Neural cell (in vitro differentiated cells): ENCODE measurements around the gene NT5C2. TPM values are rescaled to one million over a fixed set of nuclear protein-coding genes. Genes with fewer than 3 reads are reported as not detected.

Experiments
- H2AFZ ChIP-seq: fragments of 200-600, 300-800 bp; sonication (generic), shearing (Covaris generic); 2 replicates; pipeline ENCODE4 v1.6.0; 2014; ENCODE audit warnings: low read depth, mild to moderate bottlenecking, antibody characterized with exemption, low read length, moderate library complexity
- H3F3A ChIP-seq: fragments of 200-600 bp; shearing (Covaris generic); 2 replicates; pipeline ENCODE4 v1.6.1; 2016; ENCODE audit warnings: mild to moderate bottlenecking, moderate library complexity, mixed read lengths, antibody characterized with exemption, low read length; ENCODE audit not compliant: insufficient read depth, poor library complexity, severe bottlenecking
- H3K27ac ChIP-seq: fragments of 200-600, 300-800 bp; sonication (generic), shearing (Covaris generic); 2 replicates; pipeline ENCODE4 v1.5.1; 2014; ENCODE audit warnings: mild to moderate bottlenecking, low read length, moderate library complexity
- H3K27me3 ChIP-seq: fragments of 300-800, 200-600 bp; sonication (generic), shearing (Covaris generic); 2 replicates; pipeline ENCODE4 v1.6.0; 2014; ENCODE audit warnings: mild to moderate bottlenecking, low read depth, low read length, moderate library complexity; ENCODE audit not compliant: insufficient read depth
- H3K36me3 ChIP-seq: fragments of 300-800, 200-600 bp; sonication (generic), shearing (Covaris generic); 2 replicates; pipeline ENCODE4 v1.5.1; 2014; ENCODE audit warnings: mild to moderate bottlenecking, antibody characterized with exemption, low read length, moderate library complexity; ENCODE audit not compliant: insufficient read depth
- H3K4me2 ChIP-seq: fragments of 300-800, 200-600 bp; sonication (generic), shearing (Covaris generic); 2 replicates; pipeline ENCODE4 v1.6.0; 2014; ENCODE audit warnings: mild to moderate bottlenecking, low read length
- H3K4me3 ChIP-seq: fragments of 300-800, 200-600 bp; sonication (generic), shearing (Covaris generic); 2 replicates; pipeline ENCODE4 v1.5.1; 2014; ENCODE audit warnings: mild to moderate bottlenecking, low read length, moderate library complexity
- H3K79me2 ChIP-seq: fragments of 200-600 bp; shearing (Covaris generic); replicated peaks from 2 replicates; pipeline ENCODE4 v1.6.0; 2014; ENCODE audit warnings: mild to moderate bottlenecking, low read length, moderate library complexity; ENCODE audit not compliant: insufficient read depth
- H3K9ac ChIP-seq: fragments of 300-800, 200-600 bp; sonication (generic), shearing (Covaris generic); 2 replicates; pipeline ENCODE4 v1.6.1; 2016; ENCODE audit warnings: mild to moderate bottlenecking, low read length, mixed read lengths
- H3K9me2 ChIP-seq: fragments of 200-600 bp; shearing (Covaris generic); 2 replicates; pipeline ENCODE4 v1.6.1; 2016; ENCODE audit warnings: mild to moderate bottlenecking, low read length, mixed read lengths; ENCODE audit not compliant: insufficient read depth
- H3K9me3 ChIP-seq: fragments of 200-600, 300-800 bp; sonication (generic), shearing (Covaris generic); 2 replicates; pipeline ENCODE4 v1.6.1; 2016; ENCODE audit warnings: mild to moderate bottlenecking, mixed run types, low read length, moderate library complexity, mixed read lengths
- H4K20me1 ChIP-seq: fragments of 200-600 bp; shearing (Covaris generic); 2 replicates; pipeline ENCODE4 v1.6.1; 2016; ENCODE audit warnings: mild to moderate bottlenecking, mixed run types; ENCODE audit not compliant: insufficient read depth
- CTCF ChIP-seq: fragments of 450-650 bp; IDR thresholded peaks from 2 replicates; pipeline ENCODE4 v1.5.1; 2014; ENCODE audit warnings: antibody characterized with exemption, mild to moderate bottlenecking, moderate library complexity; ENCODE audit not compliant: poor library complexity, severe bottlenecking
- EP300 ChIP-seq: fragments of 450-650 bp; conservative IDR thresholded peaks from 2 replicates; pipeline ENCODE4 v1.6.1; 2014; ENCODE audit warnings: antibody characterized with exemption, mild to moderate bottlenecking, moderate library complexity; ENCODE audit not compliant: poor library complexity, severe bottlenecking
- EZH2 ChIP-seq: fragments of 200-600, 300-800 bp; shearing (Covaris generic), sonication (generic); IDR thresholded peaks from 2 replicates; pipeline ENCODE4 v1.6.1; 2014; ENCODE audit warnings: antibody characterized with exemption, low read length, borderline replicate concordance, mild to moderate bottlenecking; ENCODE audit not compliant: insufficient read depth, poor library complexity, severe bottlenecking
- MXI1 ChIP-seq: fragments of 450-650 bp; conservative IDR thresholded peaks from 2 replicates; pipeline ENCODE4 v1.6.1; 2014; ENCODE audit warnings: antibody characterized with exemption, mild to moderate bottlenecking; ENCODE audit not compliant: poor library complexity, severe bottlenecking
- POLR2AphosphoS5 ChIP-seq: IDR thresholded peaks from 2 replicates; pipeline ENCODE4 v1.6.1; 2012
- RAD21 ChIP-seq: fragments of 450-650 bp; conservative IDR thresholded peaks from 2 replicates; pipeline ENCODE4 v1.6.1; 2014; ENCODE audit warnings: antibody characterized with exemption, mild to moderate bottlenecking, moderate library complexity
- REST ChIP-seq: IDR thresholded peaks from 2 replicates; pipeline ENCODE4 v1.6.1; 2012; ENCODE audit warnings: borderline replicate concordance
- SMC3 ChIP-seq: fragments of 450-650 bp; conservative IDR thresholded peaks from 2 replicates; pipeline ENCODE4 v1.6.1; 2014; ENCODE audit warnings: antibody characterized with exemption, mild to moderate bottlenecking, moderate library complexity; ENCODE audit not compliant: poor library complexity
- TAF1 ChIP-seq: IDR thresholded peaks from 2 replicates; pipeline ENCODE4 v1.6.1; 2012; ENCODE audit warnings: low read depth
- polyA plus RNA-seq: library from polyadenylated mRNA; depleted of rRNA; stranded (reverse); fragments of >200 nt; gene quantifications from 2 replicates; pipeline ENCODE4 v1.2.3, GENCODE V29; 2014

Gene NT5C2
- polyA plus RNA-seq, 1 donor from 2014 or later, result 190 TPM

DNA sequence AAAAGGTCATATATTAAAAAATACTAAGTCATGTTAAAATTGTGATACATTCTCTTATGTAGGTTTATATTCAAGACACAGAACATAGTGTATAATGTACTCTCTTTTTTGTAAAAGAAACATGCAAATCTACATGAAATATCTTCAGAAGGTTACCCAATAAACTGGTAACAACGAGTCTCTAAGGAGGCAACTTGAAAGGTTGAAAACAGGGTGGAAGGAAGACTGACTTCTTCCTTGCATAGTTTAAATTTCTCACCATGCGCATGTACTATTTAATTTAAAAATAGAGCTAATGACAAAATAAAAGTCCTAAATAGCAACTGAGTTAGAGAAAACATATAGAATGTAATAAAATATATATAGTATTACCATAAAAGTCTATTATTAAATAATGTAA lies 132.5 kb downstream of the NT5C2 start:
- Histone ChIP-seq H2AFZ (no peak overlapping the region), H3K27ac (no peak overlapping the region), H3K9ac (no peak overlapping the region), H3F3A (no peaks in the 10 kb centered on the region), H3K27me3 (no peaks in the 10 kb centered on the region), H3K4me2 (no peak overlapping the region), H3K4me3 (no peak overlapping the region), H3K9me2 (no peaks in the 10 kb centered on the region), H4K20me1 (no peaks in the 10 kb centered on the region), H3K36me3 (no peaks in the 10 kb centered on the region), H3K79me2 (no peaks in the 10 kb centered on the region), H3K9me3 (no peaks in the 10 kb centered on the region)
- TF ChIP-seq TAF1, result no peak
- TF ChIP-seq EZH2, result no peak
- no peak for TF ChIP-seq SMC3
- no peak for TF ChIP-seq CTCF
- no peak for TF ChIP-seq RAD21

GRCh38 chr10:103058034-103058433 lies 135.0 kb downstream of the NT5C2 start:
- H3K27me3 ChIP-seq, result no peaks in the 10 kb centered on the region
- no peaks in the 10 kb centered on the region for H3F3A ChIP-seq
- H3K9me2 ChIP-seq, result no peaks in the 10 kb centered on the region
- no peak overlapping the region for H3K9ac ChIP-seq
- H3K79me2 ChIP-seq, result no peaks in the 10 kb centered on the region
- H3K4me3 ChIP-seq, result no peak overlapping the region
- H3K4me2 ChIP-seq, result no peak overlapping the region
- no peaks in the 10 kb centered on the region for H3K9me3 ChIP-seq
- no peak overlapping the region for H2AFZ ChIP-seq
- no peaks in the 10 kb centered on the region for H3K36me3 ChIP-seq
- no peak overlapping the region for H3K27ac ChIP-seq
- H4K20me1 ChIP-seq, result no peaks in the 10 kb centered on the region
- TF ChIP-seq TAF1, result no peak
- no peak for TF ChIP-seq EZH2
- no peak for TF ChIP-seq SMC3
- no peak for TF ChIP-seq RAD21
- no peak for TF ChIP-seq CTCF
- TF ChIP-seq POLR2AphosphoS5, result no peak

GRCh38 chr10:103055105-103055504 lies 138.0 kb downstream of the NT5C2 start:
- H3K9me2 ChIP-seq, result no peaks in the 10 kb centered on the region
- H3K27me3 ChIP-seq, result no peaks in the 10 kb centered on the region
- H3K9ac ChIP-seq, result no peak overlapping the region
- H3K27ac ChIP-seq, result no peak overlapping the region
- H3K4me3 ChIP-seq, result no peak overlapping the region
- H3K79me2 ChIP-seq, result no peaks in the 10 kb centered on the region
- H4K20me1 ChIP-seq, result no peaks in the 10 kb centered on the region
- no peaks in the 10 kb centered on the region for H3K36me3 ChIP-seq
- no peak overlapping the region for H3K4me2 ChIP-seq
- TF ChIP-seq EZH2, result no peak
- TF ChIP-seq MXI1, result no peak
- no peak for TF ChIP-seq EP300
- no peak for TF ChIP-seq RAD21
- no peak for TF ChIP-seq REST
- H3F3A ChIP-seq, result no peaks in the 10 kb centered on the region
- H2AFZ ChIP-seq, result no peak overlapping the region
- no peaks in the 10 kb centered on the region for H3K9me3 ChIP-seq
